HepG2 (cell line): ENCODE data around the gene TMEM255B. TPM values are rescaled to one million over a fixed set of nuclear protein-coding genes. Genes with fewer than 3 reads are reported as not detected.

Experiments used
- ATAC-seq: fragments of 200-7000 bp; cut with Tn5 transposase; 3 replicates; pipeline ENCODE4 v1.9.1; 2020; ENCODE audit warnings: mild to moderate bottlenecking, moderate library complexity
- BruUV-seq: library from RNA; stranded (reverse); fragments of 400-500 nt; replicated peaks from 2 replicates; lab custom pipeline; 2021; lab: Mats Ljungman, UMichigan
- CTCF ChIA-PET: fragments of 300-600 bp; formaldehyde crosslinking; extraction: SDS; loops from one replicate; lab custom pipeline; 2021; ENCODE audit warnings: low total read pairs, inconsistent platforms, low intra/inter-chr PET ratio; lab: Yijun Ruan, JAX
- POLR2A ChIA-PET: fragments of 350-600 bp; sonication (Branson Sonifier 250); formaldehyde crosslinking; loops from one replicate; lab custom pipeline; 2020; ENCODE audit warnings: antibody characterized with exemption, inconsistent platforms; lab: Yijun Ruan, JAX
- DNase-seq: peaks from one replicate; pipeline ENCODE4 v3.0.0-alpha.2; 2015; ENCODE audit warnings: low spot score
- FAIRE-seq: peaks from 3 replicates; lab custom pipeline; 2011; peaks lifted over from hg19 to GRCh38; lab: Jason Lieb, UNC
- H2AFZ ChIP-seq: one replicate; pipeline ENCODE4 v1.6.1; 2011; ENCODE audit warnings: low read length, inconsistent platforms
- H3K27ac ChIP-seq: fragments of 300-600 bp; 3 replicates; pipeline ENCODE4 v1.8.0; 2011; ENCODE audit warnings: mixed run types, mild to moderate bottlenecking, mixed read lengths, low read length, inconsistent platforms; ENCODE audit not compliant: insufficient read depth; ENCODE audit errors: extremely low read length
- H3K27me3 ChIP-seq, 2 experiments: fragments of 200-600 bp in 1 of 2; 2 replicates in 1 of 2; 3 replicates in 1 of 2; pipeline versions ENCODE4 v1.6.0 to v1.8.0; 2011; ENCODE audit warnings: low read length in 2 of 2, mild to moderate bottlenecking in 2 of 2, moderate library complexity in 2 of 2, inconsistent platforms in 1 of 2; ENCODE audit not compliant: insufficient read depth in 2 of 2, control insufficient read depth in 1 of 2
- H3K36me3 ChIP-seq, 2 experiments: fragments of 200-600 bp in 1 of 2; replicated peaks in 1 of 2; 2 replicates in 1 of 2; 3 replicates in 1 of 2; pipeline versions ENCODE4 v1.5.1 to v1.8.0; 2011; ENCODE audit warnings: low read length in 2 of 2, inconsistent platforms in 1 of 2; ENCODE audit not compliant: insufficient read depth in 2 of 2, control insufficient read depth in 1 of 2
- H3K4me1 ChIP-seq: 2 replicates; pipeline ENCODE4 v1.5.1; 2012; ENCODE audit warnings: low read length, inconsistent platforms; ENCODE audit not compliant: insufficient read depth
- H3K4me2 ChIP-seq: 2 replicates; pipeline ENCODE4 v1.6.0; 2011; ENCODE audit warnings: low read depth, low read length, inconsistent platforms
- H3K4me3 ChIP-seq, 3 experiments: fragments of 200-600 bp in 1 of 3; sonication (generic), shearing (Covaris generic) in 1 of 3; replicated peaks in 1 of 3; 2 replicates each; pipeline ENCODE4 v1.5.1; 2011 to 2016; ENCODE audit warnings: low read length in 3 of 3, inconsistent platforms in 2 of 3, low read depth in 2 of 3, mild to moderate bottlenecking in 2 of 3, control low read depth in 1 of 3, mixed read lengths in 1 of 3; ENCODE audit not compliant: insufficient read depth in 1 of 3
- H3K79me2 ChIP-seq: one replicate; pipeline ENCODE4 v1.6.1; 2011; ENCODE audit warnings: low read length, inconsistent platforms; ENCODE audit not compliant: insufficient read depth
- H3K9ac ChIP-seq: 2 replicates; pipeline ENCODE4 v1.6.0; 2011; ENCODE audit warnings: mild to moderate bottlenecking, low read depth, low read length, inconsistent platforms; ENCODE audit not compliant: insufficient read depth
- H3K9me3 ChIP-seq: 2 replicates; pipeline ENCODE4 v1.5.1; 2012; ENCODE audit warnings: mild to moderate bottlenecking, low read length
- H4K20me1 ChIP-seq: 2 replicates; pipeline ENCODE4 v1.6.0; 2011; ENCODE audit warnings: inconsistent platforms, mild to moderate bottlenecking, low read length, moderate library complexity; ENCODE audit not compliant: insufficient read depth
- FOXA3 ChIP-seq: IDR thresholded peaks from 2 replicates; pipeline ENCODE4 v1.6.1; 2016; ENCODE audit warnings: missing genetic modification reagents, missing compliant biosample characterization
- GABPA ChIP-seq, 2 experiments: IDR thresholded peaks; 2 replicates each; pipeline ENCODE4 v1.6.1; 2011 to 2016; ENCODE audit warnings: low read depth in 2 of 2, low read length in 1 of 2, missing biosample characterization in 1 of 2, missing genetic modification characterization in 1 of 2
- ZBTB3 ChIP-seq: sonication (generic); formaldehyde crosslinking; IDR thresholded peaks from 2 replicates; pipeline ENCODE4 v1.4.0; 2020; ENCODE audit warnings: low read depth, mild to moderate bottlenecking, moderate library complexity, missing genetic modification reagents, borderline replicate concordance
- ZNF430 ChIP-seq: sonication (generic); formaldehyde crosslinking; IDR thresholded peaks from 2 replicates; pipeline ENCODE4 v1.9.0; 2021; ENCODE audit warnings: mild to moderate bottlenecking, missing genetic modification reagents
- WGBS: methylation state at CpG from one replicate; pipeline ENCODE4 v1.1.6; 2017; ENCODE audit warnings: low lambda C conversion rate; 5-methylcytosine and 5-hydroxymethylcytosine counted together
- in situ Hi-C: cut with HindIII; loops from 2 replicates; pipeline ENCODE4 v1.10.0; 2017; ENCODE audit warnings: low pct_unique_long_range_greater_than_20kb; ENCODE audit not compliant: extremely low pct_ligation_motif_present
- intact Hi-C: fragments of 100-400 bp; cut with micrococcal nuclease; formaldehyde crosslinking; loops from one replicate; pipeline ENCODE4 v1.10.0; 2022; ENCODE audit not compliant: unreplicated experiment
- polyA plus RNA-seq, 8 experiments: library from polyadenylated mRNA; depleted of rRNA in 3 of 8; stranded (reverse) in 7 of 8; unstranded in 1 of 8; fragments of >200 nt; fragmentation: Illumina TruSeq in 4 of 8; extraction: Trizol in 4 of 8; gene quantifications; 2 replicates each; pipeline versions ENCODE4 v1.2.1 to v1.2.3, GENCODE V29; 2011 to 2016; ENCODE audit warnings: low read depth in 4 of 8, missing spikeins in 1 of 8, mixed read lengths in 1 of 8; ENCODE audit not compliant: insufficient read depth in 1 of 8
- total RNA-seq, 5 experiments: library from RNA; depleted of rRNA; stranded (reverse); fragments of >200 nt; fragmentation: Illumina TruSeq; extraction: Trizol; gene quantifications; 2 replicates each; pipeline ENCODE4 v1.2.3, GENCODE V29; 2016; ENCODE audit warnings: low read depth in 1 of 5
- TF ChIP-seq, protein P1 (sequence below): sonication (generic); formaldehyde crosslinking; IDR thresholded peaks from 2 replicates; pipeline ENCODE4 v1.4.0; 2020; ENCODE audit warnings: mild to moderate bottlenecking, low read depth, missing genetic modification reagents
- TF ChIP-seq, protein P2 (sequence below): sonication (generic); formaldehyde crosslinking; IDR thresholded peaks from 2 replicates; pipeline ENCODE4 v1.4.0; 2020; ENCODE audit warnings: missing genetic modification reagents, borderline replicate concordance
- TF ChIP-seq, protein P3 (sequence below): sonication (generic); formaldehyde crosslinking; IDR thresholded peaks from 2 replicates; pipeline ENCODE4 v1.5.0; 2020; ENCODE audit warnings: missing genetic modification reagents, mild to moderate bottlenecking, borderline replicate concordance

Gene TMEM255B
- total and polyA plus RNA-seq, 2 of the 13 experiments (the other 11 are each of a cell fraction or from before 2014, with no cell fraction given), result not detected

DNA sequence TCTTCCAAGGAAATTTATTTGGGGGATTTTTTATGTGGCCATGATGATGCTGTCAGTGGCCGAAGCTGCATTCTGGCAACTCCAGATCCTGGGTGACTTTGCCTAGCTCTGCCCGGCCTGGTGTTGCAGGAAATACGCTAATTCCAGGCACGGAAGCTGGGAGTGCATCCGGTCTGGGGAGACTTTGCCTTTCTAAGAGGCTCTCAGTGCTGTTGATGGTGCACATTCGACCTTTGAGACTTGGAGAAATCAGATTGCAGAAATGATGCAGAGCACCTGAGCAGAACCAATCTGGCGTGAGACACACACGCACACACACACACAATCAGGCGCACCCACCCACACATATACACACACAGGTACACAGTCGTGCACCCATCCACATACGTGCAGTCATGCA, 5.9 kb upstream of the TMEM255B start:
- Histone ChIP-seq H3K4me1 (peaks cover 6% of the 10 kb centered on the region), H3K79me2 (no peaks in the 10 kb centered on the region), H3K4me2 (no peak overlapping the region), H3K27ac (no peak overlapping the region), H3K36me3 (no peaks in the 10 kb centered on the region), H4K20me1 (no peaks in the 10 kb centered on the region), H3K9ac (no peak overlapping the region), H2AFZ (no peak overlapping the region), H3K27me3 (peaks cover 6 to 28% of the 10 kb centered on the region in 2 experiments), H3K9me3 (no peaks in the 10 kb centered on the region), H3K4me3 (no peak overlapping the region)
- CTCF ChIA-PET, result no interaction called here
- DNase-seq (no peak), FAIRE-seq (no peak), ATAC-seq (no peak)
- POLR2A ChIA-PET, result no interaction called here
- BruUV-seq, result no TSS peak
- 0% methylated on average over 3 of the region's 11 CpGs for WGBS
- TF ChIP-seq GABPA (IDR thresholded peaks at IDR 0.05; ENCODE audit: low read depth, low read length) (no peak), GABPA (CRISPR knock-in tag; IDR thresholded peaks at IDR 0.05; ENCODE audit: low read depth) (peak; percentile 50; the same call in 1 of the 2 replicates), ZNF430 (CRISPR knock-in tag) (no peak)
- in situ Hi-C loops (no loop called here), intact Hi-C loops (no loop called here)

DNA sequence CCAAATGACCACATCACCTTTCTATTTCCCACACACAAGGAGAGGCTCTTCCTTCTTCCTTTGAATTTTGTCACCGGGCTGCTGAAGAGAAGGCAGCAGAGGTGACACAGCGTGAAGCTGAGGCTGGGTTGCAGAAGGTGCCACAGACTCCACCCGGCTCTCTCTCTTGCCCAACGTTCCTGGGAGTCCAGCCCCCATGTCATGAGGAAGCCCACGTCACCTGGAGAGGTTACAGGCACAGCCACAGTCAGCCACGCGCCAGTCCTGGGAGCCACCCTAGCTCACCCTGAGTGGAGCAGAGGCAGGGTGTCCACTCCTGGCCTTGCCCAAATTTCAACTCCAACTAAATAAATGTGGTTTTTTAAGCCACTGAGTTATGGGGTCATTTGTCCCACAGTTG, 4.8 kb upstream of the TMEM255B start:
- DNase-seq (no peak), FAIRE-seq (no peak), ATAC-seq (no peak)
- no peak overlapping the region for H3K9ac ChIP-seq
- CTCF ChIA-PET, result no interaction called here
- intact Hi-C loops, result no loop called here
- H3K36me3 ChIP-seq, result no peaks in the 10 kb centered on the region
- H3K4me2 ChIP-seq, result no peak overlapping the region
- POLR2A ChIA-PET, result no interaction called here
- no peak overlapping the region for H3K4me3 ChIP-seq
- no peak overlapping the region for H2AFZ ChIP-seq
- TF ChIP-seq ZBTB3 (CRISPR knock-in tag) (no peak), FOXA3 (CRISPR knock-in tag) (no peak)
- TF ChIP-seq, protein P1, sequence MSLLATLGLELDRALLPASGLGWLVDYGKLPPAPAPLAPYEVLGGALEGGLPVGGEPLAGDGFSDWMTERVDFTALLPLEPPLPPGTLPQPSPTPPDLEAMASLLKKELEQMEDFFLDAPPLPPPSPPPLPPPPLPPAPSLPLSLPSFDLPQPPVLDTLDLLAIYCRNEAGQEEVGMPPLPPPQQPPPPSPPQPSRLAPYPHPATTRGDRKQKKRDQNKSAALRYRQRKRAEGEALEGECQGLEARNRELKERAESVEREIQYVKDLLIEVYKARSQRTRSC (CRISPR knock-in tag), result no peak
- TF ChIP-seq, protein P2, sequence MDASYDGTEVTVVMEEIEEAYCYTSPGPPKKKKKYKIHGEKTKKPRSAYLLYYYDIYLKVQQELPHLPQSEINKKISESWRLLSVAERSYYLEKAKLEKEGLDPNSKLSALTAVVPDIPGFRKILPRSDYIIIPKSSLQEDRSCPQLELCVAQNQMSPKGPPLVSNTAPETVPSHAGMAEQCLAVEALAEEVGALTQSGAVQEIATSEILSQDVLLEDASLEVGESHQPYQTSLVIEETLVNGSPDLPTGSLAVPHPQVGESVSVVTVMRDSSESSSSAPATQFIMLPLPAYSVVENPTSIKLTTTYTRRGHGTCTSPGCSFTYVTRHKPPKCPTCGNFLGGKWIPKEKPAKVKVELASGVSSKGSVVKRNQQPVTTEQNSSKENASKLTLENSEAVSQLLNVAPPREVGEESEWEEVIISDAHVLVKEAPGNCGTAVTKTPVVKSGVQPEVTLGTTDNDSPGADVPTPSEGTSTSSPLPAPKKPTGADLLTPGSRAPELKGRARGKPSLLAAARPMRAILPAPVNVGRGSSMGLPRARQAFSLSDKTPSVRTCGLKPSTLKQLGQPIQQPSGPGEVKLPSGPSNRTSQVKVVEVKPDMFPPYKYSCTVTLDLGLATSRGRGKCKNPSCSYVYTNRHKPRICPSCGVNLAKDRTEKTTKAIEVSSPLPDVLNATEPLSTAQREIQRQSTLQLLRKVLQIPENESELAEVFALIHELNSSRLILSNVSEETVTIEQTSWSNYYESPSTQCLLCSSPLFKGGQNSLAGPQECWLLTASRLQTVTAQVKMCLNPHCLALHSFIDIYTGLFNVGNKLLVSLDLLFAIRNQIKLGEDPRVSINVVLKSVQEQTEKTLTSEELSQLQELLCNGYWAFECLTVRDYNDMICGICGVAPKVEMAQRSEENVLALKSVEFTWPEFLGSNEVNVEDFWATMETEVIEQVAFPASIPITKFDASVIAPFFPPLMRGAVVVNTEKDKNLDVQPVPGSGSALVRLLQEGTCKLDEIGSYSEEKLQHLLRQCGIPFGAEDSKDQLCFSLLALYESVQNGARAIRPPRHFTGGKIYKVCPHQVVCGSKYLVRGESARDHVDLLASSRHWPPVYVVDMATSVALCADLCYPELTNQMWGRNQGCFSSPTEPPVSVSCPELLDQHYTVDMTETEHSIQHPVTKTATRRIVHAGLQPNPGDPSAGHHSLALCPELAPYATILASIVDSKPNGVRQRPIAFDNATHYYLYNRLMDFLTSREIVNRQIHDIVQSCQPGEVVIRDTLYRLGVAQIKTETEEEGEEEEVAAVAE (CRISPR knock-in tag), result no peak
- TF ChIP-seq, protein P3, sequence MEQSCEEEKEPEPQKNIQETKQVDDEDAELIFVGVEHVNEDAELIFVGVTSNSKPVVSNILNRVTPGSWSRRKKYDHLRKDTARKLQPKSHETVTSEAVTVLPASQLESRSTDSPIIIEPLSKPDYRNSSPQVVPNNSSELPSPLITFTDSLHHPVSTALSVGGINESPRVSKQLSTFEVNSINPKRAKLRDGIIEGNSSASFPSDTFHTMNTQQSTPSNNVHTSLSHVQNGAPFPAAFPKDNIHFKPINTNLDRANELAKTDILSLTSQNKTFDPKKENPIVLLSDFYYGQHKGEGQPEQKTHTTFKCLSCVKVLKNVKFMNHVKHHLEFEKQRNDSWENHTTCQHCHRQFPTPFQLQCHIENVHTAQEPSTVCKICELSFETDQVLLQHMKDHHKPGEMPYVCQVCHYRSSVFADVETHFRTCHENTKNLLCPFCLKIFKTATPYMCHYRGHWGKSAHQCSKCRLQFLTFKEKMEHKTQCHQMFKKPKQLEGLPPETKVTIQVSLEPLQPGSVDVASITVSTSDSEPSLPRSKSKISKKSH, result no peak
- TF ChIP-seq, all 625 proteins: peak for 0
- no TSS peak for BruUV-seq
- peaks cover 9% of the 10 kb centered on the region for H3K4me1 ChIP-seq
- no peaks in the 10 kb centered on the region for H4K20me1 ChIP-seq
- WGBS, result 24% methylated on average over 4 of the region's 7 CpGs
- H3K27me3 ChIP-seq, result peaks cover 6 to 37% of the 10 kb centered on the region in 2 experiments
- no peaks in the 10 kb centered on the region for H3K79me2 ChIP-seq
- no peak overlapping the region for H3K27ac ChIP-seq
- in situ Hi-C loops, result no loop called here
- H3K9me3 ChIP-seq, result no peaks in the 10 kb centered on the region
